IMR-90 (cell line): Measurements from ENCODE around the gene USP7. TPM values are rescaled to one million over a fixed set of nuclear protein-coding genes. Genes with fewer than 3 reads are reported as not detected.

Experiments used
- ATAC-seq: fragments of 200-7000 bp; cut with Tn5 transposase; 2 replicates; pipeline ENCODE4 v1.9.1; 2020; ENCODE audit warnings: low read depth, mild to moderate bottlenecking, moderate library complexity
- BruUV-seq: library from RNA; stranded (reverse); fragments of 400-500 nt; replicated peaks from 2 replicates; lab custom pipeline; 2021; lab: Mats Ljungman, UMichigan
- CTCF ChIA-PET: fragments of 300-600 bp; formaldehyde crosslinking; extraction: SDS; loops from one replicate; lab custom pipeline; 2021; ENCODE audit warnings: antibody characterized with exemption; lab: Yijun Ruan, JAX
- POLR2A ChIA-PET: fragments of 300-600 bp; sonication (Branson Sonifier 250); formaldehyde crosslinking; loops from one replicate; lab custom pipeline; 2022; ENCODE audit warnings: antibody characterized with exemption; ENCODE audit not compliant: unreplicated experiment; lab: Charles Lee
- DNase-seq: peaks from one replicate; pipeline ENCODE4 v3.0.0; 2013
- H2AFZ ChIP-seq: replicated peaks from 2 replicates; pipeline ENCODE3; 2013; ENCODE audit warnings: low read length, mild to moderate bottlenecking; ENCODE audit not compliant: poor library complexity
- H2AK5ac ChIP-seq: 2 replicates; pipeline ENCODE4 v1.6.1; 2013; ENCODE audit warnings: low read depth, low read length, inconsistent platforms
- H2AK9ac ChIP-seq: replicated peaks from 2 replicates; pipeline ENCODE3; 2013; ENCODE audit warnings: mild to moderate bottlenecking, low read depth, low read length, moderate library complexity; ENCODE audit not compliant: poor library complexity
- H2BK120ac ChIP-seq: 2 replicates; pipeline ENCODE4 v1.6.1; 2013; ENCODE audit warnings: low read depth, low read length, inconsistent platforms
- H2BK15ac ChIP-seq: 3 replicates; pipeline ENCODE4 v1.6.1; 2013; ENCODE audit warnings: low read depth, low read length, inconsistent platforms
- H2BK20ac ChIP-seq: 2 replicates; pipeline ENCODE4 v1.6.1; 2013; ENCODE audit warnings: low read depth, mild to moderate bottlenecking, inconsistent platforms, low read length, moderate library complexity
- H2BK5ac ChIP-seq: 2 replicates; pipeline ENCODE4 v1.6.1; 2013; ENCODE audit warnings: mild to moderate bottlenecking, low read depth, low read length, inconsistent platforms; ENCODE audit not compliant: poor library complexity, severe bottlenecking
- H3K14ac ChIP-seq: replicated peaks from 2 replicates; pipeline ENCODE4 v1.6.1; 2013; ENCODE audit warnings: low read depth, low read length, inconsistent platforms
- H3K18ac ChIP-seq: 2 replicates; pipeline ENCODE4 v1.6.1; 2013; ENCODE audit warnings: low read depth, low read length, control low read depth
- H3K23ac ChIP-seq: 2 replicates; pipeline ENCODE4 v1.6.1; 2013; ENCODE audit warnings: low read depth, low read length, inconsistent platforms
- H3K27ac ChIP-seq: 2 replicates; pipeline ENCODE4 v1.5.1; 2013; ENCODE audit warnings: mild to moderate bottlenecking, control low read depth, low read length; ENCODE audit not compliant: insufficient read depth
- H3K27me3 ChIP-seq: 2 replicates; pipeline ENCODE4 v1.6.1; 2013; ENCODE audit warnings: low read length; ENCODE audit not compliant: control insufficient read depth, insufficient read depth
- H3K36me3 ChIP-seq: 2 replicates; pipeline ENCODE4 v1.6.1; 2013; ENCODE audit warnings: low read length, mixed read lengths; ENCODE audit not compliant: control insufficient read depth, insufficient read depth
- H3K4ac ChIP-seq: 2 replicates; pipeline ENCODE4 v1.6.1; 2013; ENCODE audit warnings: low read depth, low read length, inconsistent platforms
- H3K4me1 ChIP-seq: 2 replicates; pipeline ENCODE4 v1.6.1; 2013; ENCODE audit warnings: low read length, mixed read lengths; ENCODE audit not compliant: control insufficient read depth, insufficient read depth
- H3K4me2 ChIP-seq: 2 replicates; pipeline ENCODE4 v1.6.1; 2013; ENCODE audit warnings: low read depth, mild to moderate bottlenecking, control low read depth, low read length, moderate library complexity
- H3K4me3 ChIP-seq: 2 replicates; pipeline ENCODE4 v1.5.1; 2013; ENCODE audit warnings: low read depth, mild to moderate bottlenecking, control low read depth, low read length, moderate library complexity; ENCODE audit not compliant: insufficient read depth
- H3K56ac ChIP-seq: 2 replicates; pipeline ENCODE4 v1.6.1; 2013; ENCODE audit warnings: low read length, inconsistent platforms; ENCODE audit not compliant: insufficient read depth; ENCODE audit errors: extremely low read depth
- H3K79me1 ChIP-seq, 2 experiments: 2 replicates each; pipeline ENCODE4 v1.6.1; 2013; ENCODE audit warnings: low read length in 2 of 2, inconsistent platforms in 1 of 2, low read depth in 1 of 2
- H3K9ac ChIP-seq: 2 replicates; pipeline ENCODE4 v1.6.1; 2013; ENCODE audit warnings: low read depth, low read length, control low read depth
- H3K9me1 ChIP-seq: 2 replicates; pipeline ENCODE4 v1.6.1; 2013; ENCODE audit warnings: low read length, inconsistent platforms; ENCODE audit not compliant: insufficient read depth
- H3K9me3 ChIP-seq: 2 replicates; pipeline ENCODE4 v1.6.1; 2013; ENCODE audit warnings: low read length; ENCODE audit not compliant: control insufficient read depth, insufficient read depth
- H4K20me1 ChIP-seq: 2 replicates; pipeline ENCODE4 v1.6.1; 2013; ENCODE audit warnings: low read length, inconsistent platforms; ENCODE audit not compliant: insufficient read depth
- H4K5ac ChIP-seq: 2 replicates; pipeline ENCODE4 v1.6.1; 2013; ENCODE audit warnings: mild to moderate bottlenecking, low read depth, low read length, control low read depth
- H4K8ac ChIP-seq, 2 experiments: 2 replicates each; pipeline ENCODE4 v1.6.1; 2013; ENCODE audit warnings: low read depth in 2 of 2, low read length in 2 of 2, control low read depth in 1 of 2, inconsistent platforms in 1 of 2
- H4K91ac ChIP-seq: 2 replicates; pipeline ENCODE4 v1.6.1; 2013; ENCODE audit warnings: low read depth, low read length, inconsistent platforms; ENCODE audit not compliant: insufficient read depth
- BHLHE40 ChIP-seq: fragments of 150-350 bp; IDR thresholded peaks from 2 replicates; pipeline ENCODE4 v1.6.1; 2016; ENCODE audit warnings: mild to moderate bottlenecking, low read depth, low read length
- CHD1 ChIP-seq: IDR thresholded peaks from 2 replicates; pipeline ENCODE4 v1.6.1; 2012; ENCODE audit warnings: low read depth, low read length, improper control_type of control experiment
- FOS ChIP-seq: fragments of 150-350 bp; IDR thresholded peaks from 2 replicates; pipeline ENCODE4 v1.6.1; 2016; ENCODE audit warnings: low read depth, low read length
- MAZ ChIP-seq: IDR thresholded peaks from 2 replicates; pipeline ENCODE4 v1.6.1; 2012; ENCODE audit warnings: low read depth, mild to moderate bottlenecking, low read length, improper control_type of control experiment, moderate library complexity, borderline replicate concordance
- MXI1 ChIP-seq: IDR thresholded peaks from 2 replicates; pipeline ENCODE4 v1.6.1; 2012; ENCODE audit warnings: low read depth, mild to moderate bottlenecking, low read length, moderate library complexity, borderline replicate concordance
- NFE2L2 ChIP-seq: fragments of 150-350 bp; IDR thresholded peaks from 2 replicates; pipeline ENCODE4 v1.6.1; 2016; ENCODE audit warnings: low read depth, mild to moderate bottlenecking, low read length
- RAD21 ChIP-seq: IDR thresholded peaks from 2 replicates; pipeline ENCODE4 v1.6.1; 2012; ENCODE audit warnings: low read length, improper control_type of control experiment
- RCOR1 ChIP-seq: IDR thresholded peaks from 2 replicates; pipeline ENCODE4 v1.6.1; 2012; ENCODE audit warnings: mild to moderate bottlenecking, low read length, improper control_type of control experiment; ENCODE audit not compliant: insufficient replicate concordance
- RFX5 ChIP-seq: IDR thresholded peaks from 2 replicates; pipeline ENCODE4 v1.8.0; 2012; ENCODE audit warnings: low read depth, mild to moderate bottlenecking, low read length, moderate library complexity
- SMC3 ChIP-seq: fragments of 150-350 bp; IDR thresholded peaks from 2 replicates; pipeline ENCODE4 v1.6.1; 2016; ENCODE audit warnings: low read depth, mild to moderate bottlenecking, antibody characterized with exemption, low read length, moderate library complexity
- USF2 ChIP-seq: fragments of 150-350 bp; IDR thresholded peaks from 2 replicates; pipeline ENCODE4 v1.6.1; 2017; ENCODE audit warnings: mild to moderate bottlenecking, antibody characterized with exemption, low read length, low read depth
- WGBS, 2 experiments: methylation state at CpG; one replicate each; pipeline versions ENCODE4 v1.1.5 to v1.1.7; 2013; ENCODE audit warnings: missing lambda C conversion rate in 2 of 2; ENCODE audit not compliant: insufficient read length in 1 of 2; ENCODE audit errors: extremely low coverage in 2 of 2; 5-methylcytosine and 5-hydroxymethylcytosine counted together
- dilution Hi-C: fragments of 300-500 bp; cut with HindIII; formaldehyde crosslinking; loops from one replicate; pipeline ENCODE4 v1.14.3; 2018; ENCODE audit warnings: low sequenced_read_pairs; ENCODE audit not compliant: unreplicated experiment
- in situ Hi-C: fragments of 300-500 bp; cut with MboI; formaldehyde crosslinking; loops from 3 replicates; pipeline ENCODE4 v1.14.3; 2019; ENCODE audit warnings: low sequenced_read_pairs, inconsistent platforms, mixed read lengths
- intact Hi-C: fragments of 100-400 bp; cut with micrococcal nuclease; formaldehyde crosslinking; loops from 2 replicates; pipeline ENCODE4 v1.10.0; 2022
- polyA plus RNA-seq, 3 experiments: library from polyadenylated mRNA; depleted of rRNA; stranded (reverse); fragments of >200 nt; gene quantifications; 2 replicates each; pipeline ENCODE4 v1.2.3, GENCODE V29; 2012; ENCODE audit warnings: low replicate concordance in 1 of 3
- total RNA-seq: library from RNA; depleted of rRNA; stranded (reverse); fragments of >200 nt; gene quantifications from 2 replicates; pipeline ENCODE4 v1.2.3, GENCODE V29; 2012

USP7 gene
- total and polyA plus RNA-seq, 2 of the 4 experiments (the other 2 are of a cell fraction): 17.8 to 28.3 TPM

DNA sequence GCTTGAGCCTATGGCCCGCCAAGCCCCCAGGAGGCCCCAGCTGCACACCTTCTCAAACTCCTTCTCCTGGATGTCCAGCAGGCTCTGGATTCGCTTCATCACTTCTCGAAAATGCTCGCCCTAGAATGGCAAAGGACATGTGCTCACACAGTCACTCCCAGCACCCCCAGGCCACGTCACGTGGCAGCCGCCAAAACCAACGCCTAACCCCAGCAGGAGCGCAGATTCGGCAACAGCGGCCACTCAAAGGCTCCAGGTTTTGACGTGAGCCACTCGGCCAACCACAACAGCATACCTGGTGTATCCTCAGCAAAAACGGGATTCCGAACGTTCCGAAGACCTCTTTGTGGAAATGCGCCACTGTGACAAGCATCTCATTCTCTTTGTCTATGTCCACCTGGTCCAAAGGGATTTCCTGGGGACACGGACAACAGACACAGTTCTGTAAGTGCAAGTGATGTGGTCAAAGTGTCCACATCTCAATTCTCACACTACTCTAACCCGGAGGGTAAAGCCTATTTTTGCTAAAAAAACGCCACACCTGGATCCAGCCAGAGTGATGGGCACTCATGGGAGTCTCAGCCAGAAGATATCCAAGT is 68.9 kb downstream of the USP7 start:
- Histone ChIP-seq H3K14ac (no peak overlapping the region), H3K9ac (no peak overlapping the region), H4K8ac (no peak overlapping the region), H2AFZ (peak overlapping the region; percentile 24), H3K36me3 (peaks cover 72% of the 10 kb centered on the region), H3K79me1 (peaks cover 34 to 36% of the 10 kb centered on the region in 2 experiments), H3K23ac (no peak overlapping the region), H3K56ac (no peak overlapping the region), H3K4me2 (no peak overlapping the region), H2BK15ac (no peak overlapping the region), H3K27me3 (no peaks in the 10 kb centered on the region), H2BK5ac (no peak overlapping the region), H4K5ac (no peak overlapping the region), H4K91ac (no peak overlapping the region), H2AK5ac (no peak overlapping the region), H3K18ac (no peak overlapping the region), H2BK20ac (no peak overlapping the region), H3K9me3 (no peaks in the 10 kb centered on the region), H3K4me1 (no peaks in the 10 kb centered on the region), H3K9me1 (peaks cover 2% of the 10 kb centered on the region; the same call in 1 of the 2 replicates), H3K4ac (no peak overlapping the region), H2AK9ac (no peak overlapping the region), H2BK120ac (no peak overlapping the region), H4K20me1 (peaks cover 6% of the 10 kb centered on the region; the same call in 1 of the 2 replicates), H3K27ac (no peak overlapping the region), H3K4me3 (no peak overlapping the region)
- intact Hi-C loops: no loop called here
- WGBS, 2 experiments: 91% methylated on average over 14 of the region's 21 CpGs; no CpG with 5 or more reads in 1 of the 2 experiments
- no TSS peak for BruUV-seq
- dilution Hi-C loops: no loop called here
- DNase-seq (no peak), ATAC-seq (no peak)
- ChIA-PET CTCF (no interaction called here), POLR2A (no interaction called here)
- in situ Hi-C loops: no loop called here
- no peak for TF ChIP-seq BHLHE40
- no peak for TF ChIP-seq USF2
- TF ChIP-seq CHD1: no peak
- TF ChIP-seq NFE2L2: no peak
- no peak for TF ChIP-seq MAZ
- TF ChIP-seq RAD21: no peak
- no peak for TF ChIP-seq FOS
- TF ChIP-seq RCOR1: no peak
- TF ChIP-seq SMC3: no peak
- no peak for TF ChIP-seq RFX5
- no peak for TF ChIP-seq MXI1
